ENCODE measurements around the gene ARCN1.

- no peak for TF ChIP-seq CTCF (conservative IDR thresholded peaks at IDR 0.05; ENCODE audit: low read length)
- no peak for TF ChIP-seq EZH2phosphoT487 (IDR thresholded peaks at IDR 0.05; ENCODE audit: borderline replicate concordance, low read depth, low read length)
Observed at GRCh38 chr11:118524757-118525470, 47.3 kb upstream of the ARCN1 start.

Data from OCI-LY7 (cell line).